Osteocyte (in vitro differentiated cells): ENCODE measurements around the gene CCNY. TPM values are rescaled to one million over a fixed set of nuclear protein-coding genes. Genes with fewer than 3 reads are reported as not detected.

Source experiments
- DNase-seq: peaks from one replicate; pipeline ENCODE4 v3.0.0; 2021; ENCODE audit warnings: mixed read lengths; ENCODE audit not compliant: unreplicated experiment; ENCODE audit errors: extremely low spot score
- H3K27ac Mint-ChIP-seq: one replicate; pipeline ENCODE4 v1.8.0; 2021; ENCODE audit warnings: mild to moderate bottlenecking, mixed read lengths; ENCODE audit not compliant: unreplicated experiment
- H3K27me3 Mint-ChIP-seq: one replicate; pipeline ENCODE4 v1.8.0; 2021; ENCODE audit warnings: mixed read lengths; ENCODE audit not compliant: unreplicated experiment
- H3K36me3 Mint-ChIP-seq: one replicate; pipeline ENCODE4 v1.8.0; 2021; ENCODE audit warnings: mixed read lengths; ENCODE audit not compliant: unreplicated experiment
- H3K4me1 Mint-ChIP-seq: one replicate; pipeline ENCODE4 v1.8.0; 2021; ENCODE audit warnings: mixed read lengths; ENCODE audit not compliant: unreplicated experiment
- H3K4me3 Mint-ChIP-seq: one replicate; pipeline ENCODE4 v1.8.0; 2021; ENCODE audit warnings: mild to moderate bottlenecking, moderate library complexity, mixed read lengths; ENCODE audit not compliant: unreplicated experiment
- H3K9me3 Mint-ChIP-seq: one replicate; pipeline ENCODE4 v1.8.0; 2021; ENCODE audit warnings: mixed read lengths; ENCODE audit not compliant: unreplicated experiment
- total RNA-seq: library from RNA; stranded (reverse); gene quantifications from 2 replicates; pipeline ENCODE4 v1.2.1, GENCODE V29; 2021
- TF ChIP-seq, protein P1 (sequence below): fragments of 200-600 bp; sonication (generic); IDR thresholded peaks from 2 replicates; pipeline ENCODE4 v1.5.0; 2021; ENCODE audit warnings: antibody characterized with exemption, mild to moderate bottlenecking, moderate library complexity

Gene CCNY
- total RNA-seq, 1 donor from 2014 or later, result 76.4 TPM

DNA sequence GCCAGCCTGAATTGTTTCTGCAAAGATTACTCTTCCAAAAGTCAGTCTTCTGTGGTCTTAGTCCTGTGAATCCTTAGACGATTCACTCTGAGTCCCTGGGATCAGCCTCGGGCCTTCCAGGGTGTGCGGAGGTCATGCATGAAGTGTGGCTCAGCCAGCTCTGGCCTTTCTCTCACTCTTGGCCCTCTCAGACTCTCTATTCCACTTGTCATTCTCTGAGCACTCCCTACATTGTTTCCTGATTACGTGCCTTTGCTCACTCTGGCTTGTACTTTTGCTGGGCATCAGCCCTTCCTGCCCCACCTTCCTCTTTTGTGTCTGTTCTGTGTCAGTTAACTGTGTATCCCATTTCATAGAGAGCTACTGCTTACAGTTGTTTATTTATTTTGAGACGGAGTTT is 36.0 kb downstream of the CCNY start:
- Mint-ChIP-seq H3K4me1 (peaks cover 22% of the 10 kb centered on the region), H3K4me3 (no peak overlapping the region), H3K27ac (no peak overlapping the region), H3K9me3 (no peaks in the 10 kb centered on the region), H3K27me3 (no peaks in the 10 kb centered on the region), H3K36me3 (peaks cover 4% of the 10 kb centered on the region)
- TF ChIP-seq, protein P1, sequence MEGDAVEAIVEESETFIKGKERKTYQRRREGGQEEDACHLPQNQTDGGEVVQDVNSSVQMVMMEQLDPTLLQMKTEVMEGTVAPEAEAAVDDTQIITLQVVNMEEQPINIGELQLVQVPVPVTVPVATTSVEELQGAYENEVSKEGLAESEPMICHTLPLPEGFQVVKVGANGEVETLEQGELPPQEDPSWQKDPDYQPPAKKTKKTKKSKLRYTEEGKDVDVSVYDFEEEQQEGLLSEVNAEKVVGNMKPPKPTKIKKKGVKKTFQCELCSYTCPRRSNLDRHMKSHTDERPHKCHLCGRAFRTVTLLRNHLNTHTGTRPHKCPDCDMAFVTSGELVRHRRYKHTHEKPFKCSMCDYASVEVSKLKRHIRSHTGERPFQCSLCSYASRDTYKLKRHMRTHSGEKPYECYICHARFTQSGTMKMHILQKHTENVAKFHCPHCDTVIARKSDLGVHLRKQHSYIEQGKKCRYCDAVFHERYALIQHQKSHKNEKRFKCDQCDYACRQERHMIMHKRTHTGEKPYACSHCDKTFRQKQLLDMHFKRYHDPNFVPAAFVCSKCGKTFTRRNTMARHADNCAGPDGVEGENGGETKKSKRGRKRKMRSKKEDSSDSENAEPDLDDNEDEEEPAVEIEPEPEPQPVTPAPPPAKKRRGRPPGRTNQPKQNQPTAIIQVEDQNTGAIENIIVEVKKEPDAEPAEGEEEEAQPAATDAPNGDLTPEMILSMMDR, result no peak
- DNase-seq, result no peak

- Mint-ChIP-seq H3K36me3 (peaks cover 4% of the 10 kb centered on the region), H3K27ac (no peak overlapping the region), H3K4me1 (peaks cover 34% of the 10 kb centered on the region), H3K9me3 (no peaks in the 10 kb centered on the region), H3K4me3 (no peak overlapping the region), H3K27me3 (no peaks in the 10 kb centered on the region)
- TF ChIP-seq, protein P1, result no peak
- no peak for DNase-seq
These were observed 38.9 kb downstream of the CCNY start for GRCh38 chr10:35375091-35375765.

DNA sequence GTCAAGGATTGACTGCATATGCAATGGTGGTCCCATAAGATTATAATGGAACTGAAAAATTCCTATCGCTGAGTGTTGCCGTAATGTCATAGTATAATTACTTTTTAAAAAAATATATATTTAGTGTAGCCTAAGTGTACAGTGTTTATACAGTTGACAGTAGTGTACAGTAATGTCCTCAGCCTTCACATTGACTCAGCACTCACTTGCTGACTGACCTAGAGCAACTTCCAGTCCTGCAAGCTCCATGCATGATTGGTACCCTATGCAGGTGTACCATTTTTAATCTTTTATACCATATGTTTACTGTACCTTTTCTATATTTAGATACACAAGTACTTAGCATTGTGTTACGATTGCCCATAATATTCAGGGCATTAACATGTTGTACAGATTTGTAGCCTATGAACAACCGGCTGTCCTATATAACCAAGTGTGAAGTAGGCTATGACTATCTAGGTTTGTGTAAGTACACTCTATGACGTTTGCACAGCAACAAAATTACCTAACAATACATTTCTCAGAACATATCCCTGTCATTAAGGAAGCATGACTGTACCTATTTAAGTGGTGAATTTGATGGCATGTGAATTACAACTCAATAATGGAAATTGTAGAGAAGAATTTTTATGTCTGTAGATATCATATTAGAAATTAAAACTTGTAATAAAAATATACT is 40.9 kb downstream of the CCNY start:
- Mint-ChIP-seq H3K4me1 (peaks cover 35% of the 10 kb centered on the region), H3K27me3 (no peaks in the 10 kb centered on the region), H3K27ac (no peak overlapping the region), H3K4me3 (no peak overlapping the region), H3K36me3 (peaks cover 4% of the 10 kb centered on the region), H3K9me3 (no peaks in the 10 kb centered on the region)
- DNase-seq, result no peak
- TF ChIP-seq, protein P1, result no peak

DNA sequence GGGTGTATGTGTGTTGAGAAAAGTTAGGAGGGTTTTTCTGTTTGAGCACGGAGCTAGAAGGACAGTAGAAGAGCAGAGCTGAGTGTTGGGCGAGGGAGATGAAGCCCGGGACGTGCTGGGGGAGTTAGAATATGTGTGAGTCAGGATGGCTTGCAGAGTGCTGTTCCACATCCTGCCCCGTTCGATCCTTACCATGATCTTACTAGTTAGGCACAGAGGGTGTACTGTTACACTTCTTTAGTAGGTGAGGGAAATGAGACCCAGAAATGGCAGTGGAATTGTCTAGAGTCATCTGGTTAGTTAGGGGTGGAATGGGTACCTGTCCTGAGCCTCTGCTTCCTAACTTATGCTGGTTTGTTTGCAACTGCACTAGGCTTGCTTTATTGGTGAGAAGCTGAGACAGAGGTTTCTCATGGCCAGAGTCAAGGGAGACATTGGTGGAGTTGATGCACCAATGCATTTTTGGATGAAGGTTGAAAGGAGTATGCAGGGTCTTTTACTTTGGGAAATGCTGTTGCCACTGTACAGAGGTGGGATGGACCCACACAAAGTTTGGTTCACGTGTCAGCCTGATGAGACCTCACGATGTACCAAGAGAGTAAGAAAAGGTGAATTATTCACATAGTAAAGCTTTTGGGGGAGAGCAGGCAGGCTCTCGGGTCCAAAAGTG is 42.4 kb downstream of the CCNY start:
- TF ChIP-seq, protein P1, result no peak
- Mint-ChIP-seq H3K36me3 (peaks cover 4% of the 10 kb centered on the region), H3K4me1 (peaks cover 33% of the 10 kb centered on the region), H3K9me3 (no peaks in the 10 kb centered on the region), H3K27me3 (no peaks in the 10 kb centered on the region), H3K4me3 (no peak overlapping the region), H3K27ac (peak overlapping the region; percentile 94)
- DNase-seq, result no peak
